ENCODE measurements around the gene GPNMB. TPM values are rescaled to one million over a fixed set of nuclear protein-coding genes. Genes with fewer than 3 reads are reported as not detected.

GPNMB gene
- total and polyA plus RNA-seq, 2 of the 13 experiments (the other 11 are each of a cell fraction or from before 2014, with no cell fraction given) = 1.1 to 1.6 TPM

- TF ChIP-seq PATZ1 (CRISPR knock-in tag; IDR thresholded peaks at IDR 0.05) (no peak), ZNF646 (CRISPR knock-in tag; IDR thresholded peaks at IDR 0.05) (no peak), ARID3A (IDR thresholded peaks at IDR 0.05; ENCODE audit: low read depth, low read length) (no peak), BCLAF1 (IDR thresholded peaks at IDR 0.05) (no peak), MAF1 (CRISPR knock-in tag; IDR thresholded peaks at IDR 0.05; ENCODE audit: borderline replicate concordance) (no peak), ZNF407 (CRISPR knock-in tag; IDR thresholded peaks at IDR 0.05; ENCODE audit: not compliant biosample characterization) (no peak), ZNF17 (CRISPR knock-in tag; IDR thresholded peaks at IDR 0.05) (no peak)
Observed at GRCh38 chr7:23239698-23240097, 6.9 kb upstream of the GPNMB start (continued).

Measured in HepG2 (cell line).